ENCODE results near the gene DDX59. TPM values are rescaled to one million over a fixed set of nuclear protein-coding genes. Genes with fewer than 3 reads are reported as not detected.

The DDX59 gene
- total RNA-seq, 1 experiment from 2014 or later = 13.8 TPM

DNA sequence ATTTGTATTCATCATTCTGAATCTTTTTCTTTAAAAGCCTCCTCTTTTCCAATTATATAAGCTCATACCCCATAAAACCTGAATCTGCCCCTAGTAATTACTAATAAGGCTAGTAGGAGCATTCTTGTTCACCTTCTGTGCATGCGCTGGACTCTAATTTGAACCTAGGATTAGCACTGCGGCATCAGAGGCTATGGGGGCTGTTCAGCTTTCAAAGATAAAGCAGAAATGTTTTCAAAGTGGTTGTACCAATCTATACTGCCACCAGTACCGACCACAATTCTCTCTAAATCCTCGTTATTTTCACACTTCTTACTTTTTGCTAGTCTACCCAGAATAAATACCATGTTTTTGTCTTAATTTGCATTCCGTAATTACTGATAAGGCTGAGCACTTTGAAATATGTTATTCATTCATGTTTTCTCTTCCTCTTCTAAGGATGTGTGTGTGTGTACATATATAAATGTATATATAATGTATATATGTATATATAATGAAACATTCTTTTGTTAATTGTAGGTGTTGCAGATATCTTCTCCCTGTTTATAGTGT lies 1.6 kb upstream of the DDX59 start:
- no peak for DNase-seq (ENCODE audit: low read depth)

DNA sequence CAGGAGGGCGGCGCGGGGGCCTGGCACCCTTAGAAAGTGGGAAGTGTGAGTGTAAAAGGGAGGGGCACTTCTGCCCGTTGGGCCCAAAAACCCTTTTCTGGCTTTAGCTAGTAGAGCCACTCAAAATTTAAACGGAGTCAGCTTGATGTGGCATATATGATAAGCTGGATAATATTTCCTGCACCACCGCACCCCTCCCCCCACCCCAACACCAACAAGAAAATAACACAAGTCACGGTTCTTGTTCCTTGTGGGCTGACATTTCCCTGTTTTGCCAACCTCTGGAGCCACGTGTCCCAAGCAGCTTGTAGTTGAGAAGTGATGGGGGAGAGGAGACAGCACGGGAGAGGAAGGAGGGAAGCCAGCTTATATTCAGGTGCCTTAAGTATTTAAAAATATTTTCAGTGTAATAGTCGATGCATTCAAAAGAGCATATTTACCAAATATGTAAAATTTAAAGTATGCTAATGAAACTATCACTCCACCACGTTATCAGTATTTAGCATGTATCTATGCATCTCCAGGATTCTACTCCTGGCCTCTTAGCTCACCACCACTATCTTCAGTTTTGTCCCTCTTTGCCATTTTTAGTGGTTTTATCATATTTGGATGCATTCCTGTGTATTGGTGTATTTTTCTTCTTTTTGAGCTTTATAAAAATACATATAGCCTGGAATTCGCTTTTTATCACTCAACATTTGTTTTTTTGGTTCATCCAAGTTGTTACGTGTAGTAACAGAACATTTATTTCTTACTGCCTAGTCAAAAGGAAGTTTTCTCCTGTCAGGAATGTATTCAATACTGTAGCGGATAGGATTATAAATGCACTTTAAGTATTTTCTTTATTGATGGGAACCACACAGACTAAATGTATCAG lies 773 bp upstream of the DDX59 start:
- DNase-seq (ENCODE audit: low read depth) = no peak

DNA sequence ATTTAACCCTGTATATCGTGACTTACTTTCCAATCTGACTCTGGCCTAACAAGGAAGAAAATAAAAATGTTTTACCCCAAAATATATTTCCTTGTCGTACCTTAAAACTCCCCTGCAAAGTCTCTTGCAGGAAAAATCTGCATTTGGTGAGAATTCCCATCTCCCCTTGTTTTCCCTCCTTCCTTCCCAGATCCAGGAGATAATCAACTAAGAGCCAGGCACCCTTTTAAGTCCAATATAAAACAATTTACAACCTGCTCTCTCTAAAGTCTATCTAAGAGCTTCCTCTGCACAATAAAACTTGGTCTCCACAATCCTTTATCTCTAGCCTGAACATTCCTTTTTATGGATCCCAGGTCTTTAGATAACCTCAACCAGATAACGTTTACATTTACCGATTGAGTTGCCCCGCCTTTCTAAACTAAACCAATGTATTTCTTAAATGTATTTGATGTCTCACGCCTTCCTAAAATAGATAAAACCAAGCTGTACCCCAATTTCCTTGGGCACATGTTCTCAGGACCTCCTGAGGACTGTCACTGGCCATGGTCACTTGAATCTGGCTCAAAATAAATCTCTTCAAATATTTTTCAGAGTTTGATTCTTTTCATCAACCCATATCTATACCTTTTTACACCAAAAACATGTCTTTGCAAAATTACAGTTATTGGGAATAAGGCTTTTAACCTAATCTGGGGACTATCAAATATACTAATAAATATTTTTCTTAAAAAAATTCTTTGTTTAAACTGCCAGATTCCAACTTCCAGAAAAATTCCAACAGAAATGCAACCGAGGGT lies 993 bp downstream of the DDX59 start:
- no peak for DNase-seq (ENCODE audit: low read depth)

DNA sequence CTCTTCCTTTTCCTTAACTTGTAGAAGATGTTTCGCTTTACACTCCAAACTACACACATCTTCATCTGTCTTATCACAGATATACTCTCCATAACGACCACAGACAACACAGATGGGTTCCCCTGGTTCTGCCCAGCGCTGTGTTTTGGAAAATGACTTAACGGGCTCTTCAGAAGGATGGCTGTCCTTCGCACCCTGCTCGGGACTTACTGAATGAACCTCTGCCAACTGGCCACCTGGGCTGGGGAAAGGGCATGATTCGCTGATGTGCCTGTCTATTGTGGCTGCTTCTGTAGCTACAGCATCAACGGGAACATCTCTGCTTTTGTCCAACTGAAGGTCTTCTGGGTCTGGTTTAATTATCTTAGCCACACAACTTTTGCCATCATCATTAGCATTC lies 3.4 kb downstream of the DDX59 start:
- no peak for DNase-seq (ENCODE audit: low read depth)

DNA sequence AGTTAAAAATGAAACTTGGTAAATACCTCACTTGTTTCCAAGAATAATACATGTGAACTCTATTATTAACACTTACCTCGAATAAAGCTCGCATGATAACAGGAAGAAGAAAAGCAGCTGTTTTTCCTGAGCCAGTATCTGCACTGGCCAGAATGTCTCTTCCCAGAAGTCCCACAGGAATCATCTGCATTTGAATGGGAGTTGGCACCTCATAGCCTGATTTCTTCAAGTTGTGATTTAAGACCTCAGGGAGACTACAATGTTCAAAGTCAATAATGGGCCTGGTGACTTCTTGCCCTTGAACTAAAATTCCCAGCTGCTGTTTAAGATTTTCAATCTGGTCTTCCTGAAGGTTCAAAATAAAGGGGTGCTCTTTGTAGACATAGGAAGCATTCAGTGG lies 3.8 kb downstream of the DDX59 start:
- no peak for DNase-seq (ENCODE audit: low read depth)

DNA sequence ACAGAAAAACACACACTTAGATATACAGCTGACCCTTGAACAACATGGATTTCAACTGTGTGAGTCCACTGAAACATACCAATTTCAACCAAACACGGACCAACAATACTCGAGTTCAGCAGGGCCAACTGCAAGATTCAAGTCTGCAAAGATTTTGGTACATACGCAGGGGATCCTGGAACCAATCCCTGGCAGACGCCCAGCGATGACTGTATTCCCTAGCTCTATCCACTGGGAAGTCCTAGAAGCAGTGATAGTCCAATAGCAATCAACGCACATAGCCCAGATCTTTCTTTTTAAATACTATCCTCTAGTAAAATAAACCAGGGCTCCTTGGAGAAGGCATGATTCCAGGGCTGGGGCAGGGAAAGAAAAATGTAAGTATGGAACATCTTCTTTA lies 9.0 kb downstream of the DDX59 start:
- no peak for DNase-seq (ENCODE audit: low read depth)

DNA sequence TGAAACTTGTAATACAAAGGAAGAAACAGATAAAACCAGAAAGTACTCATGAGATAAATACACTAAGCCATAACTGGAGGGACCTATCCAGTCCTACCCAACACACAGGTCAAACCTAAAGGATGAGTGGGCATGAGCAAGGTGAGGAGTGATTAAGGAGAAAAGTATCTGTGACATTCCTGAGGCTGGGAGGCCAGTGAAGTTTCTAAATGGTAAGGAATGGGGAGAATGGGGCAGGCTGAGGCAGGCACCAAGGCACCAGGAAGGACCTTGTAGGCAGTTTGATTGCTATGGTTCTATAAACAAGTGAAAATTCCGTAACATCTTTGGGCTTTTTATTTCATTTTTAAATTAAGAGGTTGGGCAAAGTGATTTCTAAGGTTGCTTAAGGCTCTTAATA lies 10.4 kb downstream of the DDX59 start:
- peak; percentile 84 for DNase-seq (ENCODE audit: low read depth)

DNA sequence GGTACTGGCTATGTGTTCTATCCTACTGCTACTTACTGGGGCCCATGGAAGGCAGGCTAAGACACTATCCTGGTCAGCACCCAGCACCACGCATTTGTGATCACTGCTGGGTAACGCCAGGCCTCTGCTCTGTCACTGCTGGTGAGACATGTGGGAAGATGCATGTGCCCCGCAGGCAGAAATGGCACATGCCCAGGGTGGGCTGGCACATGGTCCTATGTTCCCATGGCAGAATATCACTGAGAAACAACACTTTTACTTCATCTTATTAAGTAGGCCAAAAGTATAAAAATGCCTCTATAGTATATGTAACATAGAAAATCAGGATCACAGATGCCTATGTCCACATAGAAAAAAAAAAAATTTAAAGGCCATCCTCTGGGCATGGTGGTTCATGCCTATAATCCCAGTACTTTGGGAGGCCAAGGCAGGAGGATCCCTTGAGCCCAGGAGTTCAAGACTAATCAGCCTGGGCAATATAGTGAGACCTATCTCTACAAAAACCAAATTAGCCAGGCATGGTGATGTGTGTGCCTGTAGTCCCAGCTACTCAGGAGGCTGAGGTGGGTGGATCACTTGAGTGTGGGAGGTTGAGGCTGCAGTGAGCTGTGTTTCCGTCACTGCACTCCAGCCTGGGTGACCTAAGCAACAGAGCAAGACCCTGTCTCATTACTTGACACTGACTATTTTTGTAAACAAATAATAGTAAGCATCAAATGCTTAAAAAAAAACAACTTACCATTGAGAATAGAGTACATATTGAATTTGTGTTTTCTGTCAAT lies 11.5 kb downstream of the DDX59 start:
- no peak for DNase-seq (ENCODE audit: low read depth)

DNA sequence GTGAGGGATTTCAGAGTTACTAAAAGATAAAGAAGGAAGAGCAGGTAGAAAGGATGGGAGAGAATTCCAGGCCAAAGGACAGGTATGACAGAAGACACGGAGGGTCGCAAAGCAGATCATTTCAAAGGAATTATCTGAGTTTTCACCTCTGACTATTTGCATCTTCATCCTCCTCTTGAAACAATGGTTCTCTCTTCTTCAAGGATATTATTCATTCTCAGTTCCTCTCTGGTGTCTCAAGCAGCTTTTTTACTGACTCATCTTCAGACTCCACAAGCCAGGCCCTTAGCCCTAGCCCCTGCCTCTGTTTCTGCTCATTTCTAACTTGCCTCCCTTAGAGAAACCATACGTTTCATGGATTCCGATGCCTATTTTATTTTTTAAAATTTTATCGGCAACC lies 15.0 kb downstream of the DDX59 start:
- peak; percentile 80 for DNase-seq (ENCODE audit: low read depth)

DNA sequence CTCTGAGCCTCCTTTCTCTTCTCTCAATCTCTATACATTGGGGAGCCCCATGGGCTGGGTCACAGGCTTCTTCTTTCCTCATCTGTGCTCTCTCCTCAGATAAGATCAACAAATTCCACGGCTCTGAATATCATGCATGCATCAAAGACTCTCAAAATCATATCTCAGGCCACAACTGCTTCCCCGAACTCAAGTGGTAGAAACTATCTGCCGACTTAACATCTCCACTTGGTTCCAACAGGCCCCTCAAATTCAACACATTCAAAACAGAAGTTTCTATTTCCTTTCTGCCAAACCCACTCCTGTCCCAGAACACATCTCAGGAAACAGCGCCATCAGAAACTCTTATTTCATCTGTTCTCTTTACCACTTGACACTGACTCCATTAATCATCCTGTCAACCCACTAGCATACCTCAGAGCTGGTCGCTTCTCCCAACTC lies 16.7 kb downstream of the DDX59 start:
- no peak for DNase-seq (ENCODE audit: low read depth)

DNA sequence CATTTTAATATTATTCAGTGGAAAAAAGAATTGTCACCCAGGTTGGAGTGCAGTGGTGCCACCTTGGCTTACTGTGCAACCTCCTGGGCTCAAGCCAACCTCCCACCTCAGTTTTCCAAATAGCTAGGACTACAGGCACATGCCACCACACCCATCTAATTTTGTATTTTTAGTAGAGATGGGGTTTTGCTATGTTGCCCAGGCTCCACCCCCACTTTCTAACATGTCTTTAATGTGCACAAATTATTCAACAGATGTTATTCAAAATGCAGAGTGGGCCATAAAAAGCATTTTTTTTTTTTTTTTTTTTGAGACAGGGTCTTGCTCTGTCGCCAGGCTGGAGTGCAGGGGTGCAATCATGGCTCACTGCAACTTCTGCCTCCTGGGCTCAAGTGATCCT lies 17.3 kb downstream of the DDX59 start:
- DNase-seq (ENCODE audit: low read depth) = no peak

DNA sequence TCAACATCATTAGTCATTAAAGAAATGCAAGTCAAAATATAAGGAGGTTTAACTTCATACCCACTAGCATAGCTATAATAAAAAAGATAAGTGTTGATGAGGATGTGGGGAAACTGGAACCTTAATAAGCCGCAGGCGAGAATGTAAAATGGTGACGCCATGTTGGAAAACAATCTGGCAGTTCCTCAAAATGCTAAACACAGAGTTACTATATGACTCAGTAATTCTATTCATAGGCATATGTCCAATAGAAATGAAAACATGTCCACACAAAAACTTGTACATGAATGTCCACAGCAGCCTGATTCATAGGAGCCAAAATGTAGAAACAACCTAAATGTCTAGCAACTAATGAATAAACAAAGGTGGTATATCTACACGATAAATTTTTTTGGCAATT lies 23.2 kb downstream of the DDX59 start:
- no peak for DNase-seq (ENCODE audit: low read depth)

DNA sequence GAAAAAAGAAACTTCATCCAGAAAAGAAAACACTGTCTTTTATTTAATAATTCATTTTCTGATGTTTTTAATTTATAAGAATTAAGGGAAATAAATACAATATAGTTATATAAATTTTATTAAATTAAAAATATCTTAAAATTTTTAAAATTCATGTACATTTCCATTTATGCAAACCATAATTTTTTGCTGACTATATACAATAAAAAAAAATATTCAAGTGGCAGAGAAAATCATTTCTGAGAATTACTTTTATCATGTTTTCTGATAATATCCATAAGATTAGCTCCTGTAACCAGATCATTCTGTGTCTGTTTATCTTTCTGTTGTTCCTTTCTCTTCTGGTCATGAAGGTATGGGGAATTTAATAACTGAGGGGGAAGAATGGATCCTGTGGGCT lies 25.7 kb downstream of the DDX59 start:
- DNase-seq (ENCODE audit: low read depth) = no peak

DNA sequence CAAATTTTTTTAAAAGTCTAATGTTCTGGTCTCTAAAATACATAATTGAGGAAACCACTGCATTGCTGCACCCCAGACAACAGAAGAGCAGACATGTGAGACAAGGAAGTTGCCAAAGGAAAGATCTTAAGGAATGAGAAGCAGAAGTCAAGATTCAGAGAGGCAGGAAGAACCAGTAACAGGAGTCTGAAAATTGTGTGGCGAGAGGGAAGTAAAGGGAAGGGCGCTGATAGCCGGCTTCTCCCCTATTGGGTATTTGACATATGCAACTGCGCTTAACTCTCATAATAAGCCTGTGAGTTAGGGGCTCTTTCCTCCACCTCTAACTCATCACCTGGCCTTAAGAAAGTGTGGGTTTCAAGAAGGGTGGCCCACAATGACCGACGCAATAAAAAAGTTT lies 27.2 kb downstream of the DDX59 start:
- no peak for DNase-seq (ENCODE audit: low read depth)

DNA sequence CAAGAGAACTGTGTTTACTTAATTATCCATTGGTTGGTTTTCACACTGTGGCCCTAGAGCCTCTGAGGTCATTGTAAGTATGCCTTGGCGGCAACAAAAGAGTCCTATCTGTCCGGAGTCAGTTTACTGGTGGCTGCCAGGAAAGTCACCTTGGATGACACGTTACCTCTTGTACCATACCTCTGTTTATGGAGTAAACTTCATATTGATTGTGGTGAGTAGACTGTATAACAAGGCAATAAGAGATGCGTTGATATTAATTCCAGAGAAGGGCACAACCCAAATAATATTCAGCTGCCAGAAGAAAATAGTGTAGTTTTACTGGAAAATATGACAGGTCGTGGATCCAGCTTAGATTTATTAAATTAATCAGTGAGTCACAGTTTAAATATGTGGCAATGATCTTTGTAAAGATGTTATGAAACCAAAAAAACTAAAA lies 28.7 kb downstream of the DDX59 start:
- DNase-seq (ENCODE audit: low read depth) = no peak

DNA sequence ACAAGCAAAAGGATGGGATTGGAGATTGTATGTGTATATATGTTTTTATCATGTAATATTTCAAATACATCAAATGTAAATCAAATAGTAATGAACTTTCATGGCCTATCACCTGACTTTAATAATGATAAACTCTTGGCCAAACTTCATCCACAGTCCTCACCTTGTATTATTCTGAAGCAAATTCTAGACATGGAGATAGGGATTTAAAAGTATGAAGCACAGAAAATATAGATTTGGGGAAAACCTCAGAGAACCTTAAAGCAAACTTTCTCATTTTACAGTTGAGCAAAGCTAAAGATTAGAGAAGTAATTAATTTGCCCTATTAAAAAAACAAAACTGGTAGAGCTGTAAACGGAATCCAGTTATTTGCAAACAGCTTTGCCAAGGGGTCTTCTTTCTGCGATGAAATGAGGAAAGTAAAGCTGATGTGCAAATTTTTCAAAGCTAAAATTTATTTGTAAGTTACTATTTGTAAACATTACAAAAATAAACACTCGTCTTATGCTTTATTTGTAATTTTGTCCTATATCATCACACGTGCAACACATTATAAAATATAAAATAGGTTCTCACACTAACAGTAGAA lies 29.2 kb downstream of the DDX59 start:
- no peak for DNase-seq (ENCODE audit: low read depth)

DNA sequence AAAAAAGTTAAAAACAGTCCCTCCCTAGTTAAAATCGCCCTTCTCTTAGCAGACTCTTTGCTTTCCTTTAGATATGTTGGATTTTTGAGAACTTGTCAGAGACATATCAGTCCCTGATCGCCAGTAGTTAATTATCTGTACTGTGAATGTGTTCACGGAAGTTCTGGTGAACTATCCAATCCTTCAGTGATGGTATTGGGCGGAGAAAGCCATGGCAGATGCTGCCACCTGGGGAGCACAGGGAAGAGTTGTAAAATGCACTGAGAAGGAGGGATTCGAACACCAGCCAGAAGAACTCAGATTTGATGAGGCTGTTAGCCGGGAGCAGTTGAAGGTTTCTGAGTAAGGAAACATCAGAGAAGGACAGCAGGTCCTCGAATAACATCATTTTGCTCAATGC lies 31.6 kb downstream of the DDX59 start:
- DNase-seq (ENCODE audit: low read depth) = no peak

DNA sequence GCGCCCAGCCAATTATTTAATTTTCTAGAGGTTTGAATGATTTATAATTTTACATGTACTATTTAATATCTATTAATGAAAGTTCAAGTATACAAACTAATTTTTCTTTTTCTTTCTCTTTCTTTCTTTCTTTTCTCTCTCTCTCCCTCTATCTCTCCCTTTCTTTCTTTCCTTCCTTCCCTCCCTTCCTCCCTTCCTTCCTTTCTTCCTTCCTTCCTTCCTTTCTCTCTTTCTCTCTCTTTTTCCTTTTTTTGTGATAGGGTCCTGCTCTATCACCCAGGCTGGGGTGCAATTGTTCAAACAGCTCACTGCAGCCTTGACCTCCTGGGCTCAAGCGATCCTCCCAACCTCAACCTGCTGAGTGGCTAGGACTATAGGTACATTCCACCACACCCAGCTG lies 33.0 kb downstream of the DDX59 start:
- DNase-seq (ENCODE audit: low read depth) = no peak

DNA sequence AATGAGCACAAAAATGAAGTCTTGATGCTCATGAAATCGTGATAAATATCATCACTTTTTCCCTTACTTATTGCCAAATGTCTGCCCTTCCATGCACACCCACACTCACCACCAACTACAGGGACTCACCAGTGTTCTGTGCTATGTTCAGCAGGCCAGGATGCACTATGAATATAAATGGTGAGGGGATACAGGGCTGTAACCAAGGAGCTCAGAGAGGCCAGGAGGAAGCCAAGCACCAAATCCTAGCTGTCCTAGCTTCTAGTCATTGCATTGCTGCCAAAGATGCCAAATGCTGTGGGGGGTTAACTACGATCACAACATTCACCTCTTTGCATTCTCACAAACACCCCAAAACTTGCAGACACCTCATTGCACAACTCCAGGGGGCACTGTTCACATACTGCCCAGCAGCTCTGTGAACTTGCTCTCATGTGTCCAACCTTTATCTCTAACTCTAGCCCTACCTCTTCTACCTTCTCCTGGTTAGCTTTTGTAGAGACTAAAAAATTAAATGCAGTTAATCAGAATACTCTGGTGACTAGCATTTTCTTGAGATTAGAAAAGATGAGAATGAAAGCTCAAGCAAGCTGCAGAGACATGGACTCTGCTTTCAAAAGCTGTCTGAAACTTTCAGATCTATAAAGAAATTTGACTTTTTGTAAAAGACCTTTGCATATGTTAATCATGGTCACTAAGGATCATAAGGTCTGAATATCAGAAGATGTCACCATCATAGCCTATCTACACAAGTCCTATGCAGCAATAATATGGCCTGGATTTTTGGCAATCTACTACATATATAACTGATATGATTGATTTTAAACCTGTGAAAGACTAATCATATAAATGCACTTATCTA lies 35.2 kb downstream of the DDX59 start:
- no peak for DNase-seq (ENCODE audit: low read depth)

DNA sequence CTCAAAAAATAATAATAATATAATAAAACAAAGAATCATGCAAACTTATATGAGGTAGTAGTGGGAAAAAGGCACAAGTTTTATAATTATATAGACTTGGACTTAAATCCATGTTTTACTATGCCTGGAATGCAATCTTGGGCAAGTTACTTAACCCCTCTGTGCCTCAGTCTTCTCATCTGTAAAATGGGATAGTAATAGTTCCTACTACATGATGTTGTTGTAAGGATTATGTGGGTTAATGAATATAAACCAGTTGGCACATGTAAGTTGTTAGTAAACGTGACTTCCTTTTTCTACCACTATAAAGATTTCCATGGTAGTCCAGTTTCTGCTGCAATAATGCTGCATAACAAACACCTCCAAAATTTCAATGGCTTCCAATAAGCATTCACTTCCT lies 38.3 kb downstream of the DDX59 start:
- DNase-seq (ENCODE audit: low read depth) = no peak
